K562 (cell line): Measurements from ENCODE around the gene RAPGEF5. TPM values are rescaled to one million over a fixed set of nuclear protein-coding genes. Genes with fewer than 3 reads are reported as not detected.

Experiments used
- ATAC-seq: fragments of 200-7000 bp; cut with Tn5 transposase; 3 replicates; pipeline ENCODE4 v1.9.1; 2020; ENCODE audit warnings: moderate library complexity
- BruUV-seq: library from RNA; stranded (reverse); fragments of 400-500 nt; replicated peaks from 2 replicates; lab custom pipeline; 2021; lab: Mats Ljungman, UMichigan
- CTCF ChIA-PET: fragments of 300-600 bp; formaldehyde crosslinking; extraction: SDS; loops from one replicate; lab custom pipeline; 2021; ENCODE audit warnings: low intra/inter-chr PET ratio; lab: Yijun Ruan, JAX
- POLR2A ChIA-PET: fragments of 300-600, 350-650 bp; sonication (Branson Sonifier 250); formaldehyde crosslinking; extraction: SDS; loops from one replicate; lab custom pipeline; 2021; ENCODE audit warnings: antibody characterized with exemption, inconsistent platforms; lab: Yijun Ruan, JAX
- DNase-seq, 4 experiments: peaks; one replicate each; pipeline versions ENCODE4 v3.0.0 to v3.0.0-alpha.2; 2011 to 2018; ENCODE audit warnings: low spot score in 3 of 4, mixed read lengths in 3 of 4; ENCODE audit errors: extremely low read depth in 1 of 4
- FAIRE-seq: peaks from 2 replicates; lab custom pipeline; 2011; peaks lifted over from hg19 to GRCh38; lab: Jason Lieb, UNC
- H2AFZ ChIP-seq: 2 replicates; pipeline ENCODE4 v1.6.0; 2011; ENCODE audit warnings: low read depth, low read length, control low read depth, inconsistent platforms
- H3K27ac ChIP-seq: fragments of 200-600 bp; 3 replicates; pipeline ENCODE4 v1.8.0; 2011; ENCODE audit warnings: low read depth, mild to moderate bottlenecking, control low read depth, inconsistent platforms, low read length, moderate library complexity, mixed read lengths; ENCODE audit errors: extremely low read depth
- H3K27me3 ChIP-seq, 2 experiments: fragments of 300-600 bp in 1 of 2; 2 replicates in 1 of 2; 3 replicates in 1 of 2; pipeline versions ENCODE4 v1.6.0 to v1.8.0; 2011; ENCODE audit warnings: inconsistent platforms in 2 of 2, low read length in 2 of 2, mild to moderate bottlenecking in 1 of 2, mixed read lengths in 1 of 2, moderate library complexity in 1 of 2; ENCODE audit not compliant: control insufficient read depth in 2 of 2, insufficient read depth in 2 of 2
- H3K36me3 ChIP-seq: fragments of 300-600 bp; 3 replicates; pipeline ENCODE4 v1.8.0; 2011; ENCODE audit warnings: mild to moderate bottlenecking, low read length, inconsistent platforms; ENCODE audit not compliant: control insufficient read depth, insufficient read depth
- H3K4me1 ChIP-seq, 2 experiments: fragments of 200-600 bp in 1 of 2; replicated peaks in 1 of 2; 2 replicates in 1 of 2; 3 replicates in 1 of 2; pipeline versions ENCODE4 v1.5.1 to v1.8.0; 2011; ENCODE audit warnings: inconsistent platforms in 2 of 2, low read length in 2 of 2, mild to moderate bottlenecking in 1 of 2, mixed read lengths in 1 of 2, moderate library complexity in 1 of 2; ENCODE audit not compliant: control insufficient read depth in 2 of 2, insufficient read depth in 2 of 2
- H3K4me2 ChIP-seq: 2 replicates; pipeline ENCODE4 v1.6.1; 2011; ENCODE audit warnings: low read length, control low read depth, inconsistent platforms, mixed read lengths; ENCODE audit not compliant: insufficient read depth
- H3K4me3 ChIP-seq: fragments of 200-600 bp; sonication (generic), shearing (Covaris generic); 2 replicates; pipeline ENCODE4 v1.5.1; 2016; ENCODE audit warnings: control low read depth, inconsistent platforms
- H3K79me2 ChIP-seq: fragments of 200-600 bp; 3 replicates; pipeline ENCODE4 v1.8.0; 2011; ENCODE audit warnings: low read length, inconsistent platforms; ENCODE audit not compliant: control insufficient read depth, insufficient read depth
- H3K9ac ChIP-seq, 2 experiments: 2 replicates each; pipeline versions ENCODE4 v1.6.0 to v1.6.1; 2011; ENCODE audit warnings: low read depth in 2 of 2, low read length in 2 of 2, control low read depth in 1 of 2, inconsistent platforms in 1 of 2, mild to moderate bottlenecking in 1 of 2, mixed read lengths in 1 of 2; ENCODE audit not compliant: insufficient read depth in 1 of 2
- H3K9me1 ChIP-seq: one replicate; pipeline ENCODE4 v1.6.0; 2011; ENCODE audit warnings: inconsistent platforms, mild to moderate bottlenecking, low read length, moderate library complexity; ENCODE audit not compliant: control insufficient read depth, insufficient read depth
- H3K9me3 ChIP-seq: replicated peaks from 2 replicates; pipeline ENCODE4 v1.5.1; 2011; ENCODE audit warnings: low read depth, low read length, inconsistent platforms; ENCODE audit not compliant: control insufficient read depth, insufficient read depth
- H4K20me1 ChIP-seq: replicated peaks from 2 replicates; pipeline ENCODE4 v1.6.1; 2011; ENCODE audit warnings: low read length, inconsistent platforms, mixed read lengths; ENCODE audit not compliant: control insufficient read depth, insufficient read depth
- CREB5 ChIP-seq: fragments of 250-450 bp; sonication (Bioruptor Pico); IDR thresholded peaks from 2 replicates; pipeline ENCODE4 v1.5.0; 2020; ENCODE audit warnings: mild to moderate bottlenecking
- E2F3 ChIP-seq: fragments of 250-450 bp; sonication (Bioruptor Pico); IDR thresholded peaks from 2 replicates; pipeline ENCODE4 v1.4.0; 2020; ENCODE audit warnings: mild to moderate bottlenecking
- HCFC1 ChIP-seq: IDR thresholded peaks from 2 replicates; pipeline ENCODE4 v1.6.1; 2012; ENCODE audit warnings: low read depth, low read length, improper control_type of control experiment
- HMG20A ChIP-seq: fragments of 450-650 bp; formaldehyde crosslinking; conservative IDR thresholded peaks from 2 replicates; pipeline ENCODE4 v1.4.0; 2020; ENCODE audit warnings: mild to moderate bottlenecking, mixed read lengths
- LEF1 ChIP-seq: fragments of 450-650 bp; IDR thresholded peaks from 2 replicates; pipeline ENCODE4 v1.6.1; 2016; ENCODE audit warnings: mild to moderate bottlenecking
- MEF2A ChIP-seq: IDR thresholded peaks from 2 replicates; pipeline ENCODE4 v1.6.1; 2011; ENCODE audit warnings: low read depth, mild to moderate bottlenecking, low read length, moderate library complexity; ENCODE audit not compliant: control insufficient read depth
- MITF ChIP-seq: IDR thresholded peaks from 2 replicates; pipeline ENCODE4 v1.6.1; 2014; ENCODE audit warnings: antibody characterized with exemption
- RBM14 ChIP-seq: fragments of 200-400 bp; formaldehyde crosslinking; IDR thresholded peaks from 2 replicates; pipeline ENCODE4 v1.6.1; 2018; ENCODE audit warnings: low read depth, mild to moderate bottlenecking, low read length, moderate library complexity, borderline replicate concordance; ENCODE audit not compliant: insufficient read depth
- SRSF9 ChIP-seq: fragments of 200-400 bp; formaldehyde crosslinking; IDR thresholded peaks from 2 replicates; pipeline ENCODE4 v1.6.1; 2017; ENCODE audit warnings: low read depth, low read length, borderline replicate concordance
- ZNF77 ChIP-seq: fragments of 250-450 bp; sonication (Bioruptor Pico); IDR thresholded peaks from 2 replicates; pipeline ENCODE4 v1.5.0; 2020
- WGBS: fragments of 100-300 bp; shearing (Covaris generic); methylation state at CpG from one replicate; pipeline ENCODE4 v1.1.6; 2016; ENCODE audit warnings: low coverage, mixed read lengths; ENCODE audit not compliant: insufficient coverage; ENCODE audit errors: missing lambda C conversion rate; 5-methylcytosine and 5-hydroxymethylcytosine counted together
- in situ Hi-C: fragments of 300-500 bp; cut with MboI; formaldehyde crosslinking; loops from 4 replicates; pipeline ENCODE4 v1.15.0; 2018; ENCODE audit warnings: inconsistent platforms, mixed read lengths
- intact Hi-C: fragments of 100-400 bp; cut with micrococcal nuclease; formaldehyde crosslinking; loops from 2 replicates; pipeline ENCODE4 v1.14.2; 2022
- polyA plus RNA-seq, 8 experiments: library from polyadenylated mRNA; depleted of rRNA in 4 of 8; stranded (reverse) in 5 of 8; unstranded in 3 of 8; fragments of >200 nt; fragmentation: Nextera tagmentation in 2 of 8; fragmentation: Illumina TruSeq in 1 of 8; extraction: Ambion mirVana in 2 of 8; extraction: Trizol in 1 of 8; gene quantifications; 2 replicates each; pipeline versions ENCODE4 v1.2.1 to v1.2.3, GENCODE V29; 2011 to 2014; ENCODE audit warnings: inconsistent platforms in 1 of 8, missing spikeins in 1 of 8
- total RNA-seq, 7 experiments: library from RNA; depleted of rRNA in 6 of 7; stranded (reverse); fragments of >200 nt in 6 of 7; fragmentation: Illumina TruSeq in 2 of 7; extraction: Trizol in 2 of 7; gene quantifications; 2 replicates each; pipeline versions ENCODE4 v1.2.1 to v1.2.3, GENCODE V29; 2011 to 2021; ENCODE audit warnings: low replicate concordance in 1 of 7

Gene RAPGEF5
- total and polyA plus RNA-seq, 9 of the 15 experiments (the other 6 are each of a cell fraction or from before 2014, with no cell fraction given): 0.39 to 2.0 (median 1.1) TPM

GRCh38 chr7:22219036-22219435 is 137.9 kb downstream of the RAPGEF5 start:
- 47% methylated on average over 4 of the region's 4 CpGs for WGBS
- no peaks in the 10 kb centered on the region for H3K27me3 ChIP-seq
- no peak for ATAC-seq
- no peak for DNase-seq
- no peaks in the 10 kb centered on the region for H4K20me1 ChIP-seq
- H3K4me1 ChIP-seq: peaks cover 0 to 7% of the 10 kb centered on the region in 2 experiments; a peak in 3 of 5 replicates
- H3K4me3 ChIP-seq: no peak overlapping the region
- no TSS peak for BruUV-seq
- no peaks in the 10 kb centered on the region for H3K9me1 ChIP-seq
- FAIRE-seq: no peak
- H3K27ac ChIP-seq: no peak overlapping the region
- POLR2A ChIA-PET: no interaction called here
- intact Hi-C loops (no loop called here), in situ Hi-C loops (no loop called here)
- H3K36me3 ChIP-seq: no peaks in the 10 kb centered on the region
- H3K4me2 ChIP-seq: no peak overlapping the region
- CTCF ChIA-PET: no interaction called here
- H3K9ac ChIP-seq: no peak overlapping the region
- no peaks in the 10 kb centered on the region for H3K9me3 ChIP-seq
- no peak overlapping the region for H2AFZ ChIP-seq
- TF ChIP-seq E2F3 (CRISPR knock-in tag) (no peak), HMG20A (CRISPR knock-in tag) (no peak), RBM14 (no peak), ZNF77 (no peak), HCFC1 (no peak), CREB5 (CRISPR knock-in tag) (no peak), MITF (no peak), MEF2A (no peak), LEF1 (no peak), SRSF9 (no peak)
- H3K79me2 ChIP-seq: no peaks in the 10 kb centered on the region
